K562 (cell line): ENCODE results near the gene ST7. TPM values are rescaled to one million over a fixed set of nuclear protein-coding genes. Genes with fewer than 3 reads are reported as not detected.

Experiments
- ATAC-seq: fragments of 200-7000 bp; cut with Tn5 transposase; 3 replicates; pipeline ENCODE4 v1.9.1; 2020; ENCODE audit warnings: moderate library complexity
- BruUV-seq: library from RNA; stranded (reverse); fragments of 400-500 nt; replicated peaks from 2 replicates; lab custom pipeline; 2021; lab: Mats Ljungman, UMichigan
- CTCF ChIA-PET: fragments of 300-600 bp; formaldehyde crosslinking; extraction: SDS; loops from one replicate; lab custom pipeline; 2021; ENCODE audit warnings: low intra/inter-chr PET ratio; lab: Yijun Ruan, JAX
- POLR2A ChIA-PET: fragments of 300-600, 350-650 bp; sonication (Branson Sonifier 250); formaldehyde crosslinking; extraction: SDS; loops from one replicate; lab custom pipeline; 2021; ENCODE audit warnings: antibody characterized with exemption, inconsistent platforms; lab: Yijun Ruan, JAX
- DNase-seq, 4 experiments: peaks; one replicate each; pipeline versions ENCODE4 v3.0.0 to v3.0.0-alpha.2; 2011 to 2018; ENCODE audit warnings: low spot score in 3 of 4, mixed read lengths in 3 of 4; ENCODE audit errors: extremely low read depth in 1 of 4
- FAIRE-seq: peaks from 2 replicates; lab custom pipeline; 2011; peaks lifted over from hg19 to GRCh38; lab: Jason Lieb, UNC
- H2AFZ ChIP-seq: 2 replicates; pipeline ENCODE4 v1.6.0; 2011; ENCODE audit warnings: low read depth, low read length, control low read depth, inconsistent platforms
- H3K27ac ChIP-seq: fragments of 200-600 bp; 3 replicates; pipeline ENCODE4 v1.8.0; 2011; ENCODE audit warnings: low read depth, mild to moderate bottlenecking, control low read depth, inconsistent platforms, low read length, moderate library complexity, mixed read lengths; ENCODE audit errors: extremely low read depth
- H3K27me3 ChIP-seq, 2 experiments: fragments of 300-600 bp in 1 of 2; 2 replicates in 1 of 2; 3 replicates in 1 of 2; pipeline versions ENCODE4 v1.6.0 to v1.8.0; 2011; ENCODE audit warnings: inconsistent platforms in 2 of 2, low read length in 2 of 2, mild to moderate bottlenecking in 1 of 2, mixed read lengths in 1 of 2, moderate library complexity in 1 of 2; ENCODE audit not compliant: control insufficient read depth in 2 of 2, insufficient read depth in 2 of 2
- H3K36me3 ChIP-seq: fragments of 300-600 bp; 3 replicates; pipeline ENCODE4 v1.8.0; 2011; ENCODE audit warnings: mild to moderate bottlenecking, low read length, inconsistent platforms; ENCODE audit not compliant: control insufficient read depth, insufficient read depth
- H3K4me1 ChIP-seq, 2 experiments: fragments of 200-600 bp in 1 of 2; replicated peaks in 1 of 2; 2 replicates in 1 of 2; 3 replicates in 1 of 2; pipeline versions ENCODE4 v1.5.1 to v1.8.0; 2011; ENCODE audit warnings: inconsistent platforms in 2 of 2, low read length in 2 of 2, mild to moderate bottlenecking in 1 of 2, mixed read lengths in 1 of 2, moderate library complexity in 1 of 2; ENCODE audit not compliant: control insufficient read depth in 2 of 2, insufficient read depth in 2 of 2
- H3K4me2 ChIP-seq: 2 replicates; pipeline ENCODE4 v1.6.1; 2011; ENCODE audit warnings: low read length, control low read depth, inconsistent platforms, mixed read lengths; ENCODE audit not compliant: insufficient read depth
- H3K4me3 ChIP-seq: fragments of 200-600 bp; sonication (generic), shearing (Covaris generic); 2 replicates; pipeline ENCODE4 v1.5.1; 2016; ENCODE audit warnings: control low read depth, inconsistent platforms
- H3K79me2 ChIP-seq: fragments of 200-600 bp; 3 replicates; pipeline ENCODE4 v1.8.0; 2011; ENCODE audit warnings: low read length, inconsistent platforms; ENCODE audit not compliant: control insufficient read depth, insufficient read depth
- H3K9ac ChIP-seq, 2 experiments: 2 replicates each; pipeline versions ENCODE4 v1.6.0 to v1.6.1; 2011; ENCODE audit warnings: low read depth in 2 of 2, low read length in 2 of 2, control low read depth in 1 of 2, inconsistent platforms in 1 of 2, mild to moderate bottlenecking in 1 of 2, mixed read lengths in 1 of 2; ENCODE audit not compliant: insufficient read depth in 1 of 2
- H3K9me1 ChIP-seq: one replicate; pipeline ENCODE4 v1.6.0; 2011; ENCODE audit warnings: inconsistent platforms, mild to moderate bottlenecking, low read length, moderate library complexity; ENCODE audit not compliant: control insufficient read depth, insufficient read depth
- H3K9me3 ChIP-seq: replicated peaks from 2 replicates; pipeline ENCODE4 v1.5.1; 2011; ENCODE audit warnings: low read depth, low read length, inconsistent platforms; ENCODE audit not compliant: control insufficient read depth, insufficient read depth
- H4K20me1 ChIP-seq: replicated peaks from 2 replicates; pipeline ENCODE4 v1.6.1; 2011; ENCODE audit warnings: low read length, inconsistent platforms, mixed read lengths; ENCODE audit not compliant: control insufficient read depth, insufficient read depth
- ARID1B ChIP-seq: fragments of 450-650 bp; IDR thresholded peaks from 2 replicates; pipeline ENCODE4 v1.6.1; 2016; ENCODE audit warnings: antibody characterized with exemption, mild to moderate bottlenecking, inconsistent platforms
- CBFA2T2 ChIP-seq: fragments of 450-650 bp; conservative IDR thresholded peaks from 2 replicates; pipeline ENCODE4 v1.6.1; 2017; ENCODE audit warnings: mild to moderate bottlenecking
- CBFA2T3 ChIP-seq: fragments of 450-650 bp; IDR thresholded peaks from 2 replicates; pipeline ENCODE4 v1.6.1; 2017
- FOXA3 ChIP-seq, 2 experiments: fragments of 450-650 bp in 1 of 2; sonication (generic) in 1 of 2; formaldehyde crosslinking; IDR thresholded peaks in 1 of 2; conservative IDR thresholded peaks in 1 of 2; 2 replicates each; pipeline versions ENCODE4 v1.4.0 to v1.8.0; 2020 to 2022; ENCODE audit warnings: mild to moderate bottlenecking in 2 of 2, missing genetic modification reagents in 1 of 2
- JUN ChIP-seq, 2 experiments: sonication (generic) in 1 of 2; formaldehyde crosslinking in 1 of 2; IDR thresholded peaks; 2 replicates each; pipeline versions ENCODE4 v1.6.1 to v1.8.0; 2012 to 2022; ENCODE audit warnings: borderline replicate concordance in 2 of 2, mild to moderate bottlenecking in 2 of 2, improper control_type of control experiment in 1 of 2, low read depth in 1 of 2, low read length in 1 of 2, missing genetic modification reagents in 1 of 2
- NCOA1 ChIP-seq: fragments of 450-650 bp; IDR thresholded peaks from 2 replicates; pipeline ENCODE4 v1.6.1; 2016; ENCODE audit warnings: low read depth
- NFE2 ChIP-seq: IDR thresholded peaks from 2 replicates; pipeline ENCODE4 v1.6.1; 2014; ENCODE audit warnings: antibody characterized with exemption, low read depth
- TAL1 ChIP-seq: fragments of 450-650 bp; IDR thresholded peaks from 2 replicates; pipeline ENCODE4 v1.6.1; 2016; ENCODE audit warnings: mild to moderate bottlenecking
- TCF3 ChIP-seq: sonication (generic); formaldehyde crosslinking; IDR thresholded peaks from 2 replicates; pipeline ENCODE4 v1.4.0; 2020; ENCODE audit warnings: mild to moderate bottlenecking, missing genetic modification reagents
- ZEB2 ChIP-seq: fragments of 450-650 bp; IDR thresholded peaks from 2 replicates; pipeline ENCODE4 v1.6.1; 2016
- ZNF263 ChIP-seq: sonication (generic); formaldehyde crosslinking; IDR thresholded peaks from 2 replicates; pipeline ENCODE4 v1.8.0; 2022; ENCODE audit warnings: mild to moderate bottlenecking, missing genetic modification reagents, borderline replicate concordance
- WGBS: fragments of 100-300 bp; shearing (Covaris generic); methylation state at CpG from one replicate; pipeline ENCODE4 v1.1.6; 2016; ENCODE audit warnings: low coverage, mixed read lengths; ENCODE audit not compliant: insufficient coverage; ENCODE audit errors: missing lambda C conversion rate; 5-methylcytosine and 5-hydroxymethylcytosine counted together
- in situ Hi-C: fragments of 300-500 bp; cut with MboI; formaldehyde crosslinking; loops from 4 replicates; pipeline ENCODE4 v1.15.0; 2018; ENCODE audit warnings: inconsistent platforms, mixed read lengths
- intact Hi-C: fragments of 100-400 bp; cut with micrococcal nuclease; formaldehyde crosslinking; loops from 2 replicates; pipeline ENCODE4 v1.14.2; 2022
- polyA plus RNA-seq, 8 experiments: library from polyadenylated mRNA; depleted of rRNA in 4 of 8; stranded (reverse) in 5 of 8; unstranded in 3 of 8; fragments of >200 nt; fragmentation: Nextera tagmentation in 2 of 8; fragmentation: Illumina TruSeq in 1 of 8; extraction: Ambion mirVana in 2 of 8; extraction: Trizol in 1 of 8; gene quantifications; 2 replicates each; pipeline versions ENCODE4 v1.2.1 to v1.2.3, GENCODE V29; 2011 to 2014; ENCODE audit warnings: inconsistent platforms in 1 of 8, missing spikeins in 1 of 8
- total RNA-seq, 7 experiments: library from RNA; depleted of rRNA in 6 of 7; stranded (reverse); fragments of >200 nt in 6 of 7; fragmentation: Illumina TruSeq in 2 of 7; extraction: Trizol in 2 of 7; gene quantifications; 2 replicates each; pipeline versions ENCODE4 v1.2.1 to v1.2.3, GENCODE V29; 2011 to 2021; ENCODE audit warnings: low replicate concordance in 1 of 7
- TF ChIP-seq, protein P1 (sequence below): sonication (generic); formaldehyde crosslinking; IDR thresholded peaks from 2 replicates; pipeline ENCODE4 v1.8.1; 2023; ENCODE audit warnings: mild to moderate bottlenecking, missing genetic modification reagents
- TF ChIP-seq, protein P2 (sequence below), 2 experiments: IDR thresholded peaks; 2 replicates each; pipeline ENCODE4 v1.6.1; 2011; ENCODE audit warnings: borderline replicate concordance in 1 of 2, control low read depth in 1 of 2, low read depth in 1 of 2, low read length in 1 of 2, mild to moderate bottlenecking in 1 of 2, mixed read lengths in 1 of 2, moderate library complexity in 1 of 2; ENCODE audit not compliant: insufficient read depth in 1 of 2, insufficient read length in 1 of 2, poor library complexity in 1 of 2, severe bottlenecking in 1 of 2; ENCODE audit errors: extremely low read depth in 1 of 2
- TF ChIP-seq, protein P3 (sequence below): sonication (generic); IDR thresholded peaks from 2 replicates; pipeline ENCODE4 v1.6.1; 2016

Gene ST7
- total and polyA plus RNA-seq, 9 of the 15 experiments (the other 6 are each of a cell fraction or from before 2014, with no cell fraction given) = 23.9 to 56.3 (median 36.9) TPM

DNA sequence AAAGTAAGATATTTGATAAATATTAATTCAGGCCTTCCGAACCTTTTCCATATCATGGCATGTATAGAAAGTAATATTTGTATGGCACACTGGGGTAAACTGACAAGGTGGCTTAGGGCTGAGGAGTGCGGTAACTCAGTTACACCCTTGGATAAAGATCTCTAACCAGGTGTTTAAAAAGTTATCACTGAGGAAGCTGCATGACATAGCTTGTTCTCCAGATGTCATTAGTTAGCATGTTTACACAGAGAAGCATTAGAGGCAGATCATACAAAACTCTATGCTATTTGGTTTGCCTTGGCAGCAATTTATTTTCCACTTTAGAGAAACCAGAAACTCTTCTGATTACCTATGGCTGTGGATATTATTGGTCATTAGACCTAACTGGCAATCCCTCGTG lies 118.2 kb downstream of the ST7 start:
- Histone ChIP-seq H3K4me2 (no peak overlapping the region), H3K27ac (no peak overlapping the region), H3K79me2 (peaks cover 68% of the 10 kb centered on the region), H3K9me1 (no peaks in the 10 kb centered on the region), H3K4me1 (peaks cover 4 to 6% of the 10 kb centered on the region in 2 experiments; a peak in 4 of 5 replicates), H3K36me3 (no peaks in the 10 kb centered on the region), H3K9me3 (no peaks in the 10 kb centered on the region), H2AFZ (no peak overlapping the region), H3K27me3 (no peaks in the 10 kb centered on the region), H3K9ac (no peak overlapping the region), H3K4me3 (no peak overlapping the region), H4K20me1 (no peaks in the 10 kb centered on the region)
- no TSS peak for BruUV-seq
- CTCF ChIA-PET = no interaction called here
- DNase-seq (peak in 2 of 4 experiments; percentile 25 to 40), FAIRE-seq (no peak), ATAC-seq (peak; percentile 43; the same call in 2 of the 3 replicates)
- intact Hi-C loops = no loop called here
- WGBS = 63% methylated on average over 3 of the region's 3 CpGs
- in situ Hi-C loops = no loop called here
- TF ChIP-seq, protein P1, sequence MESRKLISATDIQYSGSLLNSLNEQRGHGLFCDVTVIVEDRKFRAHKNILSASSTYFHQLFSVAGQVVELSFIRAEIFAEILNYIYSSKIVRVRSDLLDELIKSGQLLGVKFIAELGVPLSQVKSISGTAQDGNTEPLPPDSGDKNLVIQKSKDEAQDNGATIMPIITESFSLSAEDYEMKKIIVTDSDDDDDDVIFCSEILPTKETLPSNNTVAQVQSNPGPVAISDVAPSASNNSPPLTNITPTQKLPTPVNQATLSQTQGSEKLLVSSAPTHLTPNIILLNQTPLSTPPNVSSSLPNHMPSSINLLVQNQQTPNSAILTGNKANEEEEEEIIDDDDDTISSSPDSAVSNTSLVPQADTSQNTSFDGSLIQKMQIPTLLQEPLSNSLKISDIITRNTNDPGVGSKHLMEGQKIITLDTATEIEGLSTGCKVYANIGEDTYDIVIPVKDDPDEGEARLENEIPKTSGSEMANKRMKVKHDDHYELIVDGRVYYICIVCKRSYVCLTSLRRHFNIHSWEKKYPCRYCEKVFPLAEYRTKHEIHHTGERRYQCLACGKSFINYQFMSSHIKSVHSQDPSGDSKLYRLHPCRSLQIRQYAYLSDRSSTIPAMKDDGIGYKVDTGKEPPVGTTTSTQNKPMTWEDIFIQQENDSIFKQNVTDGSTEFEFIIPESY (CRISPR knock-in tag) = no peak
- TF ChIP-seq CBFA2T2 (0 out of 2 replicates have a peak, but pooled peaks have one; percentile 26), CBFA2T3 (peak; percentile 57), ARID1B (peak; percentile 44; the same call in 1 of the 2 replicates), TCF3 (CRISPR knock-in tag) (peak; percentile 31; the same call in 1 of the 2 replicates), NFE2 (peak; percentile 21; the same call in 1 of the 2 replicates), TAL1 (0 out of 2 replicates have a peak, but pooled peaks have one; percentile 13), NCOA1 (no peak), FOXA3 (CRISPR knock-in tag; conservative IDR thresholded peaks at IDR 0.05 in 1 of 2, IDR thresholded peaks at IDR 0.05 in 1 of 2) (0 out of 4 replicates have a peak, but pooled peaks have one; percentile 10 to 55), JUN (IDR thresholded peaks at IDR 0.05; ENCODE audit: borderline replicate concordance, low read depth, low read length) (no peak), JUN (CRISPR knock-in tag; IDR thresholded peaks at IDR 0.05; ENCODE audit: borderline replicate concordance) (no peak), ZNF263 (CRISPR knock-in tag) (no peak), ZEB2 (peak; percentile 63; the same call in 1 of the 2 replicates)
- TF ChIP-seq, protein P2, sequence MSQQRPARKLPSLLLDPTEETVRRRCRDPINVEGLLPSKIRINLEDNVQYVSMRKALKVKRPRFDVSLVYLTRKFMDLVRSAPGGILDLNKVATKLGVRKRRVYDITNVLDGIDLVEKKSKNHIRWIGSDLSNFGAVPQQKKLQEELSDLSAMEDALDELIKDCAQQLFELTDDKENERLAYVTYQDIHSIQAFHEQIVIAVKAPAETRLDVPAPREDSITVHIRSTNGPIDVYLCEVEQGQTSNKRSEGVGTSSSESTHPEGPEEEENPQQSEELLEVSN (IDR thresholded peaks at IDR 0.05; ENCODE audit: borderline replicate concordance in 1 of 2, extremely low read depth in 1 of 2, insufficient read depth in 1 of 2, insufficient read length in 1 of 2, low read depth in 1 of 2, low read length in 1 of 2, poor library complexity in 1 of 2, severe bottlenecking in 1 of 2) = no peak
- TF ChIP-seq, protein P3, sequence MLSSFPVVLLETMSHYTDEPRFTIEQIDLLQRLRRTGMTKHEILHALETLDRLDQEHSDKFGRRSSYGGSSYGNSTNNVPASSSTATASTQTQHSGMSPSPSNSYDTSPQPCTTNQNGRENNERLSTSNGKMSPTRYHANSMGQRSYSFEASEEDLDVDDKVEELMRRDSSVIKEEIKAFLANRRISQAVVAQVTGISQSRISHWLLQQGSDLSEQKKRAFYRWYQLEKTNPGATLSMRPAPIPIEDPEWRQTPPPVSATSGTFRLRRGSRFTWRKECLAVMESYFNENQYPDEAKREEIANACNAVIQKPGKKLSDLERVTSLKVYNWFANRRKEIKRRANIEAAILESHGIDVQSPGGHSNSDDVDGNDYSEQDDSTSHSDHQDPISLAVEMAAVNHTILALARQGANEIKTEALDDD = peak; percentile 46
- POLR2A ChIA-PET = interaction anchor here (0.5 to 1.4 kb wide), 4 partner anchors 8 to 117 kb away, joined by 3 to 4 read pairs (median 3); no protein-coding TSS in a partner anchor
